Measurements from ENCODE around the gene MAP4K5. TPM values are rescaled to one million over a fixed set of nuclear protein-coding genes. Genes with fewer than 3 reads are reported as not detected.
A peak's percentile ranks its signal among the peaks of the same experiment; 100 is the strongest.

MAP4K5 gene
- polyA plus RNA-seq, 1 donor (not counting 4 experiments of a cell fraction or from before 2014, with no cell fraction given), result 25.8 TPM

DNA sequence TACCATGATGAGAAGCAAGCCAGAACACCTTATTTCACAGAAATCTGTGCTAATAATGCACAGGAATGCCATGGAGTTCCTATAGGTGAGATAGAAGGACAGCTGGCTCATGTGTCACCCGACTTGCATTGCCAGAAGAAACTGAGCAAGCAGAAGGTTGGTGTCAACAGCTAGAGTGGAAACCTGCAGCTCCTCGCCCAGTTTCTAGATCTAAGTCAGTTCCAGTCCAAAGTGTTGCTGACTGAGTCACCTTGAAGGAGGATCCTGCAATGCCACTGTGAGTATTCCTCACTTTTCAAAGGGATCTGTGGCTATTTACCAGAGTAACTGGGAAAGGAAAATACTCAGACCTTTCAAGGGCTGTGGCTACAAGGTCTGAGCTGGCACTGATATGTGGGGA is 152.8 kb downstream of the MAP4K5 start:
- no peaks in the 10 kb centered on the region for H3K9me3 ChIP-seq (ENCODE audit: control insufficient read depth, low read depth, low read length)
- H4K20me1 ChIP-seq (ENCODE audit: control insufficient read depth, extremely low read depth, insufficient read depth, low read length), result no peaks in the 10 kb centered on the region
- FAIRE-seq, result peak; percentile 9
- H3K9ac ChIP-seq (ENCODE audit: control insufficient read depth, extremely low read depth, insufficient read depth, low read length), result no peak overlapping the region
- H3K36me3 ChIP-seq (ENCODE audit: control insufficient read depth in 2 of 2, extremely low read depth in 1 of 2, insufficient read depth in 2 of 2, low read length in 2 of 2), result peaks cover 2 to 6% of the 10 kb centered on the region in 2 experiments
- no peaks in the 10 kb centered on the region for H3K9me1 ChIP-seq (ENCODE audit: control insufficient read depth, extremely low read depth, insufficient read depth, low read length)
- no peaks in the 10 kb centered on the region for H3K27me3 ChIP-seq (ENCODE audit: control insufficient read depth, extremely low read depth, insufficient read depth, low read length)
- no peak for DNase-seq (ENCODE audit: low read depth, low spot score)
- no peaks in the 10 kb centered on the region for H3K79me2 ChIP-seq (ENCODE audit: control insufficient read depth, insufficient read depth, low read length)
- dilution Hi-C loops (cut with MboI; ENCODE audit: extremely low pct_ligation_motif_present, low sequenced_read_pairs), result no loop called here
- H2AFZ ChIP-seq (ENCODE audit: control insufficient read depth, low read length), result no peak overlapping the region
- H3K4me3 ChIP-seq (ENCODE audit: control insufficient read depth in 2 of 3, extremely low read depth in 1 of 3, insufficient read depth in 2 of 3, low read depth in 1 of 3, low read length in 3 of 3), result no peak overlapping the region
- no peak overlapping the region for H3K4me2 ChIP-seq (ENCODE audit: control insufficient read depth, extremely low read depth, insufficient read depth, low read depth, low read length)
- no peak overlapping the region for H3K27ac ChIP-seq (ENCODE audit: control insufficient read depth, insufficient read depth, low read length)
- no peaks in the 10 kb centered on the region for H3K4me1 ChIP-seq (ENCODE audit: control insufficient read depth, extremely low read depth, insufficient read depth, low read length)
- no peak for TF ChIP-seq CTCF (optimal IDR thresholded peaks at IDR 0.05 in 1 of 3, IDR thresholded peaks at IDR 0.05 in 1 of 3, conservative IDR thresholded peaks at IDR 0.05 in 1 of 3; ENCODE audit: extremely low read depth in 1 of 3, insufficient read depth in 2 of 3, low read length in 3 of 3)

DNA sequence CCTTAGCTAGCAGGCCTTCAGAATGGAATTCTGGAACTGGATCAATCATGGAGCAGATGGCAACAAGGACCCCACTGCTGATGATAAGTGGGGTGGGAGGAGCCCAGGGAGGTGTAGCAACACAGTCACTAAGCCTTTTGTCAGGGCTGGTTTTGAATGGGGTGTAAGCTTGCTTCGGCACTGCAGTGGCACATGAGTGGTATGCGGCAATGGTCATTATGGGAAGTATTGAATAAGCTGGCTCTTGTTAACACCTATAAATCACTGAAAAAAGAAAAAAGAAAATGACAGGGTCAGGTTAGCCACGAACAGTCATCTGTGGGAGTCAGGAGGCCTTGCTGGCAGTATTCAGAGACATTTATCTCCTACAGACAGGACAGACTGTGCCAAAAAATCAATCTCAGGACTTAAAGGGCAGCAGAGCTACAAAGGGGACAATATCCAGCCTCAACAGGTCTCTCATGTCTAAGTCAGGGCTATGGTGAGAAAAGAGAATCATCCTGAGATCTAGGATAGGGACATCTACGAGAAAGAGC is 154.8 kb downstream of the MAP4K5 start:
- no peaks in the 10 kb centered on the region for H3K9me3 ChIP-seq (ENCODE audit: control insufficient read depth, low read depth, low read length)
- no peak overlapping the region for H3K4me2 ChIP-seq (ENCODE audit: control insufficient read depth, extremely low read depth, insufficient read depth, low read depth, low read length)
- no peaks in the 10 kb centered on the region for H3K27me3 ChIP-seq (ENCODE audit: control insufficient read depth, extremely low read depth, insufficient read depth, low read length)
- no peak overlapping the region for H3K9ac ChIP-seq (ENCODE audit: control insufficient read depth, extremely low read depth, insufficient read depth, low read length)
- no peak overlapping the region for H2AFZ ChIP-seq (ENCODE audit: control insufficient read depth, low read length)
- DNase-seq (ENCODE audit: low read depth, low spot score), result no peak
- no peak overlapping the region for H3K27ac ChIP-seq (ENCODE audit: control insufficient read depth, insufficient read depth, low read length)
- peaks cover 2 to 6% of the 10 kb centered on the region in 2 experiments for H3K36me3 ChIP-seq (ENCODE audit: control insufficient read depth in 2 of 2, extremely low read depth in 1 of 2, insufficient read depth in 2 of 2, low read length in 2 of 2)
- H3K4me3 ChIP-seq (ENCODE audit: control insufficient read depth in 2 of 3, extremely low read depth in 1 of 3, insufficient read depth in 2 of 3, low read depth in 1 of 3, low read length in 3 of 3), result no peak overlapping the region
- dilution Hi-C loops (cut with MboI; ENCODE audit: extremely low pct_ligation_motif_present, low sequenced_read_pairs), result no loop called here
- no peaks in the 10 kb centered on the region for H3K9me1 ChIP-seq (ENCODE audit: control insufficient read depth, extremely low read depth, insufficient read depth, low read length)
- H4K20me1 ChIP-seq (ENCODE audit: control insufficient read depth, extremely low read depth, insufficient read depth, low read length), result no peaks in the 10 kb centered on the region
- no peak for FAIRE-seq
- H3K4me1 ChIP-seq (ENCODE audit: control insufficient read depth, extremely low read depth, insufficient read depth, low read length), result no peaks in the 10 kb centered on the region
- H3K79me2 ChIP-seq (ENCODE audit: control insufficient read depth, insufficient read depth, low read length), result no peaks in the 10 kb centered on the region
- TF ChIP-seq EZH2 (IDR thresholded peaks at IDR 0.05; ENCODE audit: low read length), result no peak
- TF ChIP-seq CTCF (optimal IDR thresholded peaks at IDR 0.05 in 1 of 3, IDR thresholded peaks at IDR 0.05 in 1 of 3, conservative IDR thresholded peaks at IDR 0.05 in 1 of 3; ENCODE audit: extremely low read depth in 1 of 3, insufficient read depth in 2 of 3, low read length in 3 of 3), result no peak

All from keratinocyte (primary cell).